Brain microvascular endothelial cell (primary cell): Measurements from ENCODE around the gene ADAM15.
A peak's percentile ranks its signal among the peaks of the same experiment; 100 is the strongest.

ENCODE experiments used
- DNase-seq: peaks from one replicate; pipeline ENCODE4 v3.0.0-alpha.2; 2020
- H3K27ac ChIP-seq: fragments of 250-450 bp; sonication (Bioruptor Pico); 2 replicates; pipeline ENCODE4 v1.5.1; 2020; ENCODE audit warnings: mild to moderate bottlenecking, moderate library complexity
- H3K27me3 ChIP-seq: fragments of 250-450 bp; sonication (Bioruptor Pico); replicated peaks from 2 replicates; pipeline ENCODE4 v1.5.1; 2020; ENCODE audit warnings: mild to moderate bottlenecking
- H3K36me3 ChIP-seq: fragments of 250-450 bp; sonication (Bioruptor Pico); replicated peaks from 2 replicates; pipeline ENCODE4 v1.5.1; 2020; ENCODE audit warnings: mild to moderate bottlenecking
- H3K4me3 ChIP-seq: 2 replicates; pipeline ENCODE4 v1.5.1; 2011; ENCODE audit warnings: low read depth, mild to moderate bottlenecking, control low read depth, low read length, moderate library complexity
- in situ Hi-C: cut with HindIII; loops from 2 replicates; pipeline ENCODE4 v1.10.0; 2017; ENCODE audit warnings: low sequenced_read_pairs, low pct_ligation_motif_present
- TF ChIP-seq, protein P1 (sequence below): IDR thresholded peaks from 2 replicates; pipeline ENCODE4 v1.5.1; 2011; ENCODE audit warnings: low read depth, mild to moderate bottlenecking, moderate library complexity, low read length, control low read depth, inconsistent platforms; ENCODE audit errors: missing control alignments

ADAM15 gene

DNA sequence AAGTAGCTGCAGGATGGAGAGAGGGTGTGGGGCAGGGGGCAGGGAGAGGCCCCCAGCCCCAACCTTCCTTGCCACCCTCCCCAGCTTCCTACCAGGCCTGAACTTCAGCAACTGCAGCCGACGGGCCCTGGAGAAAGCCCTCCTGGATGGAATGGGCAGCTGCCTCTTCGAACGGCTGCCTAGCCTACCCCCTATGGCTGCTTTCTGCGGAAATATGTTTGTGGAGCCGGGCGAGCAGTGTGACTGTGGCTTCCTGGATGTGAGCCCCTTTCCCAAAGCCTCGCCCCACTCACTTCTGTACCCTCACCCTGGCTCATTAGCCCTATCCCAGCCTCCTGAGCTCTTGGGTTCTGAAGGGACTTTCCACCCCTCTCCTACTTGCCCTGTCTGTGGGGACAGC lies 6.0 kb downstream of the ADAM15 start:
- TF ChIP-seq, protein P1, sequence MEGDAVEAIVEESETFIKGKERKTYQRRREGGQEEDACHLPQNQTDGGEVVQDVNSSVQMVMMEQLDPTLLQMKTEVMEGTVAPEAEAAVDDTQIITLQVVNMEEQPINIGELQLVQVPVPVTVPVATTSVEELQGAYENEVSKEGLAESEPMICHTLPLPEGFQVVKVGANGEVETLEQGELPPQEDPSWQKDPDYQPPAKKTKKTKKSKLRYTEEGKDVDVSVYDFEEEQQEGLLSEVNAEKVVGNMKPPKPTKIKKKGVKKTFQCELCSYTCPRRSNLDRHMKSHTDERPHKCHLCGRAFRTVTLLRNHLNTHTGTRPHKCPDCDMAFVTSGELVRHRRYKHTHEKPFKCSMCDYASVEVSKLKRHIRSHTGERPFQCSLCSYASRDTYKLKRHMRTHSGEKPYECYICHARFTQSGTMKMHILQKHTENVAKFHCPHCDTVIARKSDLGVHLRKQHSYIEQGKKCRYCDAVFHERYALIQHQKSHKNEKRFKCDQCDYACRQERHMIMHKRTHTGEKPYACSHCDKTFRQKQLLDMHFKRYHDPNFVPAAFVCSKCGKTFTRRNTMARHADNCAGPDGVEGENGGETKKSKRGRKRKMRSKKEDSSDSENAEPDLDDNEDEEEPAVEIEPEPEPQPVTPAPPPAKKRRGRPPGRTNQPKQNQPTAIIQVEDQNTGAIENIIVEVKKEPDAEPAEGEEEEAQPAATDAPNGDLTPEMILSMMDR = no peak
- Histone ChIP-seq H3K36me3 (peaks cover 26% of the 10 kb centered on the region), H3K4me3 (no peak overlapping the region), H3K27ac (no peak overlapping the region), H3K27me3 (no peaks in the 10 kb centered on the region)
- DNase-seq = no peak
- in situ Hi-C loops = no loop called here

DNA sequence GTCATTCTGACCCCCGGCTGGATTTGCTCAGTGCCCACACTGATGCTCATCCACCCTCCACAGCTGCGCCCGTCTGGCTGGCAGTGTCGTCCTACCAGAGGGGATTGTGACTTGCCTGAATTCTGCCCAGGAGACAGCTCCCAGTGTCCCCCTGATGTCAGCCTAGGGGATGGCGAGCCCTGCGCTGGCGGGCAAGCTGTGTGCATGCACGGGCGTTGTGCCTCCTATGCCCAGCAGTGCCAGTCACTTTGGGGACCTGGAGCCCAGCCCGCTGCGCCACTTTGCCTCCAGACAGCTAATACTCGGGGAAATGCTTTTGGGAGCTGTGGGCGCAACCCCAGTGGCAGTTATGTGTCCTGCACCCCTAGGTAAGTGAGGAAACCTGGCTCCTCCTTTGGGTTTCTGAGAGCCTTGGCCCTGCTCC lies 6.7 kb downstream of the ADAM15 start:
- Histone ChIP-seq H3K27ac (no peak overlapping the region), H3K36me3 (peaks cover 26% of the 10 kb centered on the region), H3K27me3 (no peaks in the 10 kb centered on the region), H3K4me3 (no peak overlapping the region)
- in situ Hi-C loops = no loop called here
- DNase-seq = no peak
- TF ChIP-seq, protein P1 = no peak

DNA sequence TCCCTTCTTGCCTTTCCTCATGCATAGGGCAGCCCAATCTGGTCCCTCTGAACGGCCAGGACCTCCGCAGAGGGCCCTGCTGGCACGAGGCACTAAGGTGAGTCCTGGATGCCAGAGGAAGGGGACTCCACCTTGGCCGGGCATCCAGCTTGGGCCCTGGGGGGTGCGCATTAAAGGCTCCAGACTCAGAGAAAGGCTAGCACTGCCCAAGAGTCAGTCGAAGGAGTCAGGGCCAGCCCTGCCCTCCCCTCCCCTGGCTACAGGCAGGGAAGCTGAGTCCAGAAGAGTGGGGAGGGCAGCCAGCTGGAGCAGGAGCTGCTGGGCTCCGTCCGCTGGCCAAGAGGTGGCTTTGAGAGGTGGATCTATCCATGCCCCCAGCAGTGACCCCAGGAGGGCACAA lies 9.6 kb downstream of the ADAM15 start:
- in situ Hi-C loops = no loop called here
- DNase-seq = no peak
- no peaks in the 10 kb centered on the region for H3K27me3 ChIP-seq

DNA sequence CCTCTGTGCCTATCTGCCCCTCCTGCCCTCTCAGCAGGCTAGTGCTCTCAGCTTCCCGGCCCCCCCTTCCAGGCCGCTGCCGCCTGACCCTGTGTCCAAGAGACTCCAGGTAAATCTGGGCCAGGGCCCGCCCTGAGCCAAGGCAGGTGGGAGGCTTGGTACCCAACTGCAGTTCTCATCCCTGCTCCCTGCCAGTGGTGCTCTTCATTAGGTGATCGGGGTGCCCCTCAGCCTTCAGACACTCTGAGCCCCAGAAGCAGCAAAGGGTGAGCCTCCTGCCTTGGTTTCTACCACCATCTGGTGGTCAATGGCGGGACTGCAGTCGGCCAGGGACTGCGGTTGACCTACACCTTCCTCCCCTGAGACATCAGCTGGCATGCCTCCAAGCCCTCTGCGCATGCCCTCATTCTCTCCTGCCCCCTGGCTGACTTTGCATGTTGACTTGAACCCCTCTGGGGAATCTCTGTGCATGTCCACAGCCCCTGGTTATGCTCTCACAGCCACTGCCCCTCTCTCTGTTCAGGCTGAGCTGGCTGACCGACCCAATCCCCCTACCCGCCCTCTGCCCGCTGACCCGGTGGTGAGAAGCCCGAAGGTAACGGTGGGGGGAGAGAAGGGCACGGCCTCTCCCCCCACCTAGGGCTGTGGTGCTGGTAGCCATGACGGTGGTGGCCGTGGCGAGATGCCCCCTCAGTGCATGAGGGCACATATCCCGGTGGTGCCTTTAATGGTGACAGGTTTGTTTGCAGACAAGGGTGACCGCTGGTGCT lies 10.4 kb downstream of the ADAM15 start:
- TF ChIP-seq, protein P1 = peak; percentile 99
- Histone ChIP-seq H3K4me3 (no peak overlapping the region), H3K36me3 (peaks cover 15% of the 10 kb centered on the region), H3K27me3 (no peaks in the 10 kb centered on the region), H3K27ac (no peak overlapping the region)
- peak; percentile 81 for DNase-seq
- in situ Hi-C loops = no loop called here

More for the DNA sequence above, 9.6 kb downstream of the ADAM15 start:
- TF ChIP-seq, protein P1 = no peak
- Histone ChIP-seq H3K27ac (no peak overlapping the region), H3K36me3 (peaks cover 23% of the 10 kb centered on the region), H3K4me3 (no peak overlapping the region)

DNA sequence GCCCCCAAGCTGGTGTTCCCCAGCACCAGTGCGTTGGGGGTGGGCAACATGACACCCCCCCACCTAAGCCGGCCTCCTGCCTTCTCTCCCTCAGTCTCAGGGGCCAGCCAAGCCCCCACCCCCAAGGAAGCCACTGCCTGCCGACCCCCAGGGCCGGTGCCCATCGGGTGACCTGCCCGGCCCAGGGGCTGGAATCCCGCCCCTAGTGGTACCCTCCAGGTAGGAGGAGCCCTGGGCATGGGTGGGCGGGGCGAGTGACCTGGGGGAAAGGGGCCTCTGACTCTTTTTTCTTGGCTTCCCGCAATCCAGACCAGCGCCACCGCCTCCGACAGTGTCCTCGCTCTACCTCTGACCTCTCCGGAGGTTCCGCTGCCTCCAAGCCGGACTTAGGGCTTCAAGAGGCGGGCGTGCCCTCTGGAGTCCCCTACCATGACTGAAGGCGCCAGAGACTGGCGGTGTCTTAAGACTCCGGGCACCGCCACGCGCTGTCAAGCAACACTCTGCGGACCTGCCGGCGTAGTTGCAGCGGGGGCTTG lies 11.1 kb downstream of the ADAM15 start:
- in situ Hi-C loops = no loop called here
- DNase-seq = no peak
- TF ChIP-seq, protein P1 = peak; percentile 18
- Histone ChIP-seq H3K27ac (no peak overlapping the region), H3K4me3 (no peak overlapping the region), H3K36me3 (peaks cover 14% of the 10 kb centered on the region), H3K27me3 (no peaks in the 10 kb centered on the region)
